Sigmoid colon (tissue), 4 donors: Measurements from ENCODE around the gene SIM2.

Experiments
- POLR2AphosphoS5 ChIP-seq, 4 donors: sonication (generic); formaldehyde crosslinking; IDR thresholded peaks; one replicate each; pipeline ENCODE4 v1.6.1; 2017; ENCODE audit warnings: antibody characterized with exemption in 4 of 4
- TF ChIP-seq, protein P1 (sequence below), 4 experiments: fragments of 450-650 bp in 3 of 4; fragments of 200-600 bp in 1 of 4; IDR thresholded peaks; one replicate each; pipeline ENCODE4 v1.5.1; 2016 to 2019; ENCODE audit warnings: antibody characterized with exemption in 4 of 4, mild to moderate bottlenecking in 3 of 4, moderate library complexity in 2 of 4

DNA sequence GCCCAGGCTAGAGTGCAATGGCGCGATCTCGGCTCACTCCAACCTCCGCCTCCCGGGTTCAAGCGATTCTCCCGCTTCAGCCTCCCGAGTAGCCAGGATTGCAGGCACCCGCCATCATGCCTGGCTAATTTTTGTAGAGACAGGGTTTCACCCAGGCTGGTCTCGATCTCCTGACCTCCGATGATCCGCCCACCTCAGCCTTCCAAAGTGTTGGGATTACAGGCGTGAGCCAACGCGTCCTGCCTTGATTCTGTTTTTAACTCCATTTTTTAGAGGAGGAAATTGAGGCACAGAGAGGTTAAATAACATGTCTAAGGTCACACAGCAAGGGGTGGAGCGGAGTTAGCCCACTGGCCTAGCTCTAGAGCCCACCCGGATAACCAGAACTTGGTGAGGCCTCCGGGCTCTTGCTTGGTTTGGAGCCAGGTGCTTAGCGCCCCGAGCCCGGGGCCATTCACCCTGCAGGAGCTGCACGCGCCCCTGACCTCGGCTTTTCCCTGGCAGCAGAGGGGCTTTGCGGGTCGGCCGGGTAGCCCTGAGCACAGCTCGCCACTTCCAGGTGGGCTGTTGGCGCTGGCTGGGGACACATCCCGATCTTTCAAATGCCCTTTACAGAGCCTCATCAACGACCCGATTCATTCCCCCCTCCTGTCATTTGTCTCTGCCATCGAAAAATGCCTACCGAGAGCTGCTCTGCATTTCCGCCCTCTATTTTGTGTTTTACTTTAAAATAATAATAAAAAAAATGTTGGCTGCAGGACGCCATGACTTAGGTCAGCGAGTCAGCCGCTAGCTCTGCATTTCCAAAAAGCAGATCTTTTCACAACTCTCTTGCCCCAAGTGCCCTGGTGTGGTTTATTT lies 11.2 kb downstream of the SIM2 start:
- TF ChIP-seq, protein P1, sequence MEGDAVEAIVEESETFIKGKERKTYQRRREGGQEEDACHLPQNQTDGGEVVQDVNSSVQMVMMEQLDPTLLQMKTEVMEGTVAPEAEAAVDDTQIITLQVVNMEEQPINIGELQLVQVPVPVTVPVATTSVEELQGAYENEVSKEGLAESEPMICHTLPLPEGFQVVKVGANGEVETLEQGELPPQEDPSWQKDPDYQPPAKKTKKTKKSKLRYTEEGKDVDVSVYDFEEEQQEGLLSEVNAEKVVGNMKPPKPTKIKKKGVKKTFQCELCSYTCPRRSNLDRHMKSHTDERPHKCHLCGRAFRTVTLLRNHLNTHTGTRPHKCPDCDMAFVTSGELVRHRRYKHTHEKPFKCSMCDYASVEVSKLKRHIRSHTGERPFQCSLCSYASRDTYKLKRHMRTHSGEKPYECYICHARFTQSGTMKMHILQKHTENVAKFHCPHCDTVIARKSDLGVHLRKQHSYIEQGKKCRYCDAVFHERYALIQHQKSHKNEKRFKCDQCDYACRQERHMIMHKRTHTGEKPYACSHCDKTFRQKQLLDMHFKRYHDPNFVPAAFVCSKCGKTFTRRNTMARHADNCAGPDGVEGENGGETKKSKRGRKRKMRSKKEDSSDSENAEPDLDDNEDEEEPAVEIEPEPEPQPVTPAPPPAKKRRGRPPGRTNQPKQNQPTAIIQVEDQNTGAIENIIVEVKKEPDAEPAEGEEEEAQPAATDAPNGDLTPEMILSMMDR (IDR thresholded peaks at IDR 0.05): no peak
- TF ChIP-seq POLR2AphosphoS5 (IDR thresholded peaks at IDR 0.05): no peak
